SK-N-MC (cell line): Measurements from ENCODE around the gene P2RY8.

Source experiments
- EZH2 ChIP-seq: fragments of 200-600 bp; sonication (generic); IDR thresholded peaks from one replicate; pipeline ENCODE4 v1.6.1; 2017; ENCODE audit warnings: antibody characterized with exemption
- FOXP2 ChIP-seq: optimal IDR thresholded peaks from 2 replicates; pipeline ENCODE3; 2011; ENCODE audit warnings: mild to moderate bottlenecking, moderate library complexity; ENCODE audit not compliant: insufficient read depth; ENCODE audit errors: extremely low read length, control extremely low read depth
- POLR2AphosphoS5 ChIP-seq: IDR thresholded peaks from 2 replicates; pipeline ENCODE4 v1.6.1; 2012; ENCODE audit warnings: mild to moderate bottlenecking, low read depth, low read length, borderline replicate concordance

DNA sequence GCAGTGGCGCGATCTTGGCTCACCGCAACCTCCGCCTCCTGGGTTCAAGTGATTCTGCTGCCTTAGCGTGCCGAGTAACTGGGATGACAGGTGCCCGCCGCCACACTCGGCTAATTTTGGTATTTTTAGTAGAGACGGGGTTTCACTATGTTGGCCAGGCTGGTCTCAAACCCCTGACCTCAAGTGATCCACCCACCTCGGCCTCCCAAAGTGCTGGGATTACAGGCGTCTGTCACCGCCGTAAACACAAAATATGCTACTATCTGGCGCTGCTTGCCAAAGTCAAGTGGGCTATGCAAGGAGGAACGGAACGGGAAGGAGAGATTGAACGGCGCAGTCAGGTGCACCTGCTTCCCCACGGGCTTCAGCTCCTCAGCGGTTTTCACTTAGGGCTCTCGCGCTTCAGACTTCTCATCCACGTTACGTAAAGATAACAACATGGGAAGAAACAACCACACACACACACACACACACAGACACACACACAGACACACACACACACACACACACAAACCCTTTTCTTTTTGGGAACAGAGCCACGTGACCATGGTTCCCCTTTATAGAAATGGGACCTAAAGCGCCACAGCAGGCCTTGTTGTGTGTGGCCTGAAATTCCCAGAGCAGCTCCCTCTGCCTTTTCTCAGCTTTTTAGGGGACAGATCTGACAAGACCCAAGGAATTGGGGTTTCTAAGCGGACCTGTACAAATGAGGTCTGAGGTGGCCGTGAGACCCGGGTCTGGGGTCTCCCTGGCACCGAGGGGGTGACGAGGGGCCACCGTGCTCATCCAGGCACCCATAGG, 1.5 kb downstream of the P2RY8 start:
- TF ChIP-seq FOXP2 (no peak), EZH2 (no peak), POLR2AphosphoS5 (no peak)
